NCI-H128 (cell line): ENCODE data around the gene SMPX.

Experiments
- DNase-seq: peaks from one replicate; lab custom pipeline; 2025; ENCODE audit not compliant: unreplicated experiment; lab: John Stamatoyannopoulos, UW

SMPX gene

DNA sequence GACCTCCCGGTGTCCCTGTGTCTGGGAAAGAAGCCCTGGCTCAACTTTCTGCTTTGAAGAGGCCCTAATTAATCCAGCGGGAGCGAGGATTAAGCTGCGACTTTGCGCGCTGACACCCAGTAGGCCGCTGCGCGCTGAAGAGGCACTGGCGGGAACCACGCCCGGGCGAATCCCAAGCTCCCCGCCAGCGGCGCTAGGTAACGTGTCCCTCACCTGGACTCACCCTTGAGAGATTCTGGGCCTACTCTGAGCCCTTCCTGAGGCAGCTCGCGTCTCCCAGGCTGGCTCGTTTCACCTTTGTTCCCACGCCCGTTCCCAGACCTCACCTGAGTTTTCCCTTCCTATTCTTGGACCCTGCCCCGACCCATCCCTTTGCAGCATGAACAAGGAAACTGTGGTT lies 99.2 kb downstream of the SMPX start:
- DNase-seq, result no peak

DNA sequence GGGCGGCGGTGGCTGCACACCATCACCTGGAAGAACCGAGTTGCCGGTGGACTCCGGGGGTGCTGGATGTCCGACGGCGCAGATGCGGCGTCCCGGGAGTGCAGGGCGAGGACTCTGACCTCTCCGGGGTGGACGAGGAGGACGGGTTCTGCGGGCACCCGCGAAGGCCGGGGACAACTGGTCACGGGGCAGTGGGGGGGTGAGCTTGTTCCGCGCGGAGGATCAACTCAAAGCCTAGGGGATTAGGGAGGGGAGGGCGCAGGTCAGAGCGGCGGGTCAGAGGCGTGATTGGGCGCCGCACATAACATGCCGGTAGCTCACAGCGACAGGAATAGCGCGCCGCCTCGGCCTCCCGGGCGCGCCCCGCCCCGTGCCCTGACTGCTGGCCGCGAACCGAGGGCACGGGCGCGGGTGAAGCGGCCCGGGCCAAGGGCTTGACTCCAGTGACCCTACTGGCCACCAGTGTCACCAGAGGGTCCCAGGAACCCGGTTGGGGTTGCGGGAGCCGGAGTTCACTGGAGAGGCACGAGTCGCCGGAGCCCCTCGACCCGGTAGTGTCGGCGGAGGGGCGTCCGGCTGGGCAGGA lies 99.7 kb downstream of the SMPX start, which contains the start of gene KLHL34:
TSS of gene KLHL34 (minus strand) at position 179 of the 586 bp plus-strand sequence. CDS start 542 bp downstream, outside the sequence.
- no peak for DNase-seq

DNA sequence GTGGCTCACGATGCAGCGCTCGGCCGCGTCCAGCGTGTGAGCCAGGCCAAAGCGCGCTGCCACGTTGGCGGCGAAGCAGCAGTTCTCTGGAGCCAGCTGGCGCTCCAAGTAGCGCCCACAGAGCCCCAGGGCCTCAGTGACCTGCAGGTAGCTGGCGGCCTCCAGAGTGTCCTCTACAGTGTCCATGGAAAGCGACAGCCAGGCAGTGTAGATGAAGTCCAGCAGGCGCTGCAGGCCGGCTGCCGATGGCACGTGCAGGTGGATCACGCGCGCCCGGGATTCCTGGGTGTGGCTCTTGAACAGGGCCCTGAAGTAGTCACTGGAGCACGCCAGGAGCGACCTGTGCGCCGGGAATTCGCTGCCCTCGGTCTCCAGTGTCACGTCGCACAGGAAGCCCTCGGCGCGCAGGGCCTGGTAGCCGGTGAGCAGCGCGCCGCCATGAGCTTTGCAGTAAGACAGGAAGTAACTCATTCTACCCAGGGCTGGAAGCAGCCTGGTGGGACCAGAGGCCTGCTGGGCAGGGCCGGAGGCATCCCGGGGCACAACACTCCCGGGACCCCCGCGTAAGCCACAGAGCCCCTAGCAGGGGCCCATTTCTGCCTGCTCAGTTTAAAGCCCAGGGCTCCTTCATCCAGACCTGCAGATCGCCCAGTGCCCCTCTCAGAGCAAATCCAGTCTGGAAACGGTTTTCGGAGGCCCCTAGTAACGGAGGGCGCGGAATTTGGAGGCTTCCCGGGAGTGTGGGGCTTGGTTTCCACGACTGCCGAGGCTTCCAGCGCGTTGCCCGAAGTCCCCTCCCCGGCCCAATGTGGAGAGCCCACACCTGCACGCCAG lies 100.4 kb downstream of the SMPX start:
- no peak for DNase-seq

DNA sequence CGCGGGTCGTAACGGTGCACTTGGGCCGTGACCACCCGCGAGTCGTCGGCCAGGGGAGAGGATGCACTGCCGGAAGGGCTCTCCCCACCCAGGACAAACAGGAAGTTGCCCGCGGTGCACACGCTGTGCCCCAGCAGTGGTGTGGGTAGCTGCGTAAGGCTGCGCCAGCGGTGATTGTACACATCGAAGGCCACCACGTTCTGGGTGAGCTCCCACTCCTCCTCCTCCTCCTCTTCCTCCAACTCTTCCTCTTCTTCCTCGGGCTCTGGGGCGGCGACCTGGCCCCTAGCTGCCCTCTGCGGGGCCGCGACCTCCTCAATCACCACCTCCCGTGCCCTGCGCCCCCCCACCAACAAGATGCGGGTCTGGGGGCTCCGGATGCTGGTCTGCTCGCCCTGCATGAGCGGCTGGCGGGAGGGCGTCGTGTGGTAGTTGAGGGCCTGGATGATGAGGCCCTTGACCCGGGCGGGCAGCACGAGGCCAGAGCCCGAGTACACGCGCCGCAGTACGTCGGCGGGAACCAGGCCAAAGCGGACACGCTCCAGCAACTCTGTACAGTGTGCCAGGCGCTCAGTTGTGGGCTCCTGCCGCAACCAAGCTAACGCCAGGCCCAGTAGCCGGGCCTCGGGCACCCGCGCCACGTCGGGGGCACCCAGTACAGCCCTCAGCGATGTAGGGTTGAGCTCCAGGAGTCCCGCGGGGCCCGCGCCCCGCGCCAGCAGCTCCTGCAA lies 101.2 kb downstream of the SMPX start:
- DNase-seq, result no peak
